DOHH2 (cell line): ENCODE measurements around the gene LNX2.

Experiments
- H3F3A ChIP-seq: fragments of 200-600 bp; sonication (generic), shearing (Covaris generic); 2 replicates; pipeline ENCODE4 v1.6.0; 2016; ENCODE audit warnings: antibody characterized with exemption, mild to moderate bottlenecking; ENCODE audit not compliant: control insufficient read depth, insufficient read depth
- H3K27ac ChIP-seq: fragments of 200-600 bp; sonication (generic); 2 replicates; pipeline ENCODE4 v1.5.1; 2014; ENCODE audit warnings: low read depth, mild to moderate bottlenecking, low read length, moderate library complexity
- H3K27me3 ChIP-seq: fragments of 200-600 bp; sonication (generic); 2 replicates; pipeline ENCODE4 v1.6.1; 2014; ENCODE audit warnings: mild to moderate bottlenecking, low read length, mixed read lengths; ENCODE audit not compliant: control insufficient read depth
- H3K36me3 ChIP-seq: fragments of 200-600 bp; sonication (generic); 2 replicates; pipeline ENCODE4 v1.6.1; 2014; ENCODE audit warnings: mild to moderate bottlenecking, low read length, moderate library complexity, mixed read lengths; ENCODE audit not compliant: control insufficient read depth
- H3K4me1 ChIP-seq: fragments of 200-600 bp; sonication (generic); 2 replicates; pipeline ENCODE4 v1.6.1; 2014; ENCODE audit warnings: mild to moderate bottlenecking, low read length, mixed read lengths; ENCODE audit not compliant: control insufficient read depth
- H3K4me2 ChIP-seq: fragments of 200-600 bp; sonication (generic); 2 replicates; pipeline ENCODE4 v1.6.0; 2014; ENCODE audit warnings: mild to moderate bottlenecking, low read length, moderate library complexity
- H3K4me3 ChIP-seq: fragments of 200-600 bp; sonication (generic); 2 replicates; pipeline ENCODE4 v1.5.1; 2014; ENCODE audit warnings: mild to moderate bottlenecking, low read length, mixed read lengths
- H3K79me2 ChIP-seq: fragments of 200-600 bp; sonication (generic); 2 replicates; pipeline ENCODE4 v1.6.1; 2014; ENCODE audit warnings: mild to moderate bottlenecking, low read length, mixed read lengths; ENCODE audit not compliant: control insufficient read depth
- H3K9me2 ChIP-seq: fragments of 200-600 bp; sonication (generic); replicated peaks from 2 replicates; pipeline ENCODE4 v1.6.1; 2014; ENCODE audit warnings: mild to moderate bottlenecking, low read length, mixed read lengths; ENCODE audit not compliant: control insufficient read depth
- H3K9me3 ChIP-seq: fragments of 200-600 bp; sonication (generic); 2 replicates; pipeline ENCODE4 v1.6.1; 2014; ENCODE audit warnings: antibody characterized with exemption, low read length, mixed read lengths; ENCODE audit not compliant: control insufficient read depth, insufficient read depth
- H4K20me1 ChIP-seq: fragments of 200-600 bp; sonication (generic); 2 replicates; pipeline ENCODE4 v1.6.0; 2014; ENCODE audit warnings: low read depth, mild to moderate bottlenecking, antibody characterized with exemption, low read length, moderate library complexity; ENCODE audit not compliant: control insufficient read depth, insufficient read depth
- EZH2phosphoT487 ChIP-seq: fragments of 200-600 bp; sonication (generic); IDR thresholded peaks from 2 replicates; pipeline ENCODE4 v1.6.1; 2017; ENCODE audit warnings: borderline replicate concordance, mild to moderate bottlenecking, antibody characterized with exemption, low read length, moderate library complexity, mixed read lengths
- TF ChIP-seq, protein P1 (sequence below): fragments of 200-600 bp; sonication (generic); IDR thresholded peaks from one replicate; pipeline ENCODE4 v1.5.1; 2014; ENCODE audit warnings: antibody characterized with exemption, mild to moderate bottlenecking, low read depth, low read length; ENCODE audit not compliant: poor library complexity, severe bottlenecking

LNX2 gene

DNA sequence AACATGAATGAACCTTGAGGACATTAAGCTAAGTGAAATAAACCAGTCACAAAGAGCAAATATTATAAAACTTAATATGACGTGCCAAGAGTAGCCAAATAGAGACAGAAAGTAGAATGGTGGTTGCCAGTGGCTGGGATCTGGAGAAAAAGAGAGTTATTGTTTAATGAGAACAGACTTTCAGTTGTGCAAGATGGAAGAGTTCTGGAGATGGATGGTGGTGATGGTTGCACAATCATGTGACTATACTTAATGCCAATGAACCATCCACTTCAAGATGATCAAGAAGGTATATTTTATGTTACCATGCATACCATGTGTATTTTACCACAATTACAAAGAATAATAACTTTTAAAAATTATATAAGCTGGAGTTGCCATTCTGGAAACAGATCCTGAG lies 104.2 kb downstream of the LNX2 start:
- no peak for TF ChIP-seq EZH2phosphoT487
- TF ChIP-seq, protein P1, sequence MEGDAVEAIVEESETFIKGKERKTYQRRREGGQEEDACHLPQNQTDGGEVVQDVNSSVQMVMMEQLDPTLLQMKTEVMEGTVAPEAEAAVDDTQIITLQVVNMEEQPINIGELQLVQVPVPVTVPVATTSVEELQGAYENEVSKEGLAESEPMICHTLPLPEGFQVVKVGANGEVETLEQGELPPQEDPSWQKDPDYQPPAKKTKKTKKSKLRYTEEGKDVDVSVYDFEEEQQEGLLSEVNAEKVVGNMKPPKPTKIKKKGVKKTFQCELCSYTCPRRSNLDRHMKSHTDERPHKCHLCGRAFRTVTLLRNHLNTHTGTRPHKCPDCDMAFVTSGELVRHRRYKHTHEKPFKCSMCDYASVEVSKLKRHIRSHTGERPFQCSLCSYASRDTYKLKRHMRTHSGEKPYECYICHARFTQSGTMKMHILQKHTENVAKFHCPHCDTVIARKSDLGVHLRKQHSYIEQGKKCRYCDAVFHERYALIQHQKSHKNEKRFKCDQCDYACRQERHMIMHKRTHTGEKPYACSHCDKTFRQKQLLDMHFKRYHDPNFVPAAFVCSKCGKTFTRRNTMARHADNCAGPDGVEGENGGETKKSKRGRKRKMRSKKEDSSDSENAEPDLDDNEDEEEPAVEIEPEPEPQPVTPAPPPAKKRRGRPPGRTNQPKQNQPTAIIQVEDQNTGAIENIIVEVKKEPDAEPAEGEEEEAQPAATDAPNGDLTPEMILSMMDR: no peak
- no peaks in the 10 kb centered on the region for H3K9me2 ChIP-seq
- H3K4me2 ChIP-seq: no peak overlapping the region
- no peaks in the 10 kb centered on the region for H3K79me2 ChIP-seq
- no peaks in the 10 kb centered on the region for H3K36me3 ChIP-seq
- H3K9me3 ChIP-seq: no peaks in the 10 kb centered on the region
- H3K27me3 ChIP-seq: peaks cover 10% of the 10 kb centered on the region
- H3K4me1 ChIP-seq: no peaks in the 10 kb centered on the region
- H4K20me1 ChIP-seq: no peaks in the 10 kb centered on the region
- no peaks in the 10 kb centered on the region for H3F3A ChIP-seq
- H3K27ac ChIP-seq: no peak overlapping the region
- no peak overlapping the region for H3K4me3 ChIP-seq

DNA sequence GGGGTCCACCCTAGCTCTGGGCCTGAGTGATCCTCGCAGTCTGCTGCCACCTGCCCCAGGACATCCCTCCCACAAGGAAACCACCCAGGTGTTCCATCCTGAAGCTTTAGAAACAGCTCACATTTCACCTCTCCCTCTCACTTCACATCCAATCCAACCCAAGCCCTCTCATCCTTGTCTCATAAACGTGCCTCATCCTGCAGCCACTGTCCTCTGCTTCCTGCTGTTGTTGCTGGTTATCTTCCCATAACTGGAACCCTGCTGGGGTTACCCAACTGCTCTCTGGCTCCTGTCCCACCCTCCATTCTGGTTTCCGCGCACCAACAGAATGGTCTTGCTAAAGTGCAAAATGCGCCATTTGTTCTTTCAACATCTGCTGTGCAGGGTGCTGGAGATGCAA lies 110.2 kb downstream of the LNX2 start:
- no peaks in the 10 kb centered on the region for H4K20me1 ChIP-seq
- H3K4me2 ChIP-seq: no peak overlapping the region
- H3K27me3 ChIP-seq: peaks cover 10% of the 10 kb centered on the region
- no peaks in the 10 kb centered on the region for H3K79me2 ChIP-seq
- H3K9me2 ChIP-seq: no peaks in the 10 kb centered on the region
- H3F3A ChIP-seq: no peaks in the 10 kb centered on the region
- H3K4me1 ChIP-seq: no peaks in the 10 kb centered on the region
- no peak overlapping the region for H3K4me3 ChIP-seq
- H3K9me3 ChIP-seq: no peaks in the 10 kb centered on the region
- no peaks in the 10 kb centered on the region for H3K36me3 ChIP-seq
- no peak overlapping the region for H3K27ac ChIP-seq
- TF ChIP-seq EZH2phosphoT487: no peak
- TF ChIP-seq, protein P1: no peak

DNA sequence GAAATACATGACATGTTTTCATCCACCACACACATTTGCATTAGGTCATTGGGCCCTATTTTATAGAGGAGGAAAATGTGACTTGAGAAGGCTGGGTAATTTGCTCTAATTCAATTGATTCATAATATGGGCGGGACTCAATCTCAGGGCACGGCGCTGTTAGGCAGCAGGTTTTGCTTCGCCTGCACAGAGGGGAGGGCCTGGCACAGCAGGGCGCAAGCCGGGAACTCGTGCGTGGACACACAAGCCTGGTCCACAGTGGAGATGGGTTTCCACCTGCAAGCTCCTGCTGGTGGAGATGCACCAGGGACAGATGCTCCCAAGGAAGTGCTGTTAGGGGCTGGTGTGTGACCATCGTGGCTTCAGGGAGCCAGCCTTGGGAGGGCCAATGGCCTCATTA lies 111.5 kb downstream of the LNX2 start:
- Histone ChIP-seq H3K9me3 (no peaks in the 10 kb centered on the region), H4K20me1 (no peaks in the 10 kb centered on the region), H3K36me3 (no peaks in the 10 kb centered on the region), H3F3A (no peaks in the 10 kb centered on the region), H3K4me1 (no peaks in the 10 kb centered on the region), H3K9me2 (no peaks in the 10 kb centered on the region), H3K4me2 (no peak overlapping the region), H3K4me3 (no peak overlapping the region), H3K27me3 (peaks cover 15% of the 10 kb centered on the region), H3K79me2 (no peaks in the 10 kb centered on the region), H3K27ac (no peak overlapping the region)
- TF ChIP-seq, protein P1: no peak
- no peak for TF ChIP-seq EZH2phosphoT487

DNA sequence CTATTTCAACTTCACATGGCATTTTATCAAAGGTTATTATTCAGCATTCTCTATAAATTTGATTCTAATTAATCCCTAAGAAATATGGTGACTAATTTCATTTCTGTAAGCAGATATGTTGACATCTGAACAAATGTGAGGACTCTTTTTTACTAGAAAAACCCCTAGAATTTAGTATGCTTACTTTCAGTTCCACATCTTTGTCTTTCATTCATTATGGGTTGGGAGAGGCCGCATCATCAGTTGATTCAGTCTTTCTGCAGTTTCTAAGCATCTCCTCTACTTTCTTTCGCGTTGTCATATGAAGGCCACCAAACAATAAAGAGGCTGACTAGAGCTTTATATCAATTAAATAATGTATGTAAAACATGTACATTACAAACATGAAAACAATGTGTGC lies 114.5 kb downstream of the LNX2 start:
- H3K9me3 ChIP-seq: no peaks in the 10 kb centered on the region
- peaks cover 19% of the 10 kb centered on the region for H3K27me3 ChIP-seq
- no peaks in the 10 kb centered on the region for H3F3A ChIP-seq
- H3K27ac ChIP-seq: no peak overlapping the region
- no peaks in the 10 kb centered on the region for H4K20me1 ChIP-seq
- H3K9me2 ChIP-seq: no peaks in the 10 kb centered on the region
- TF ChIP-seq EZH2phosphoT487: no peak
- TF ChIP-seq, protein P1: no peak
- no peak overlapping the region for H3K4me3 ChIP-seq
- no peak overlapping the region for H3K4me2 ChIP-seq
- no peaks in the 10 kb centered on the region for H3K36me3 ChIP-seq
- H3K79me2 ChIP-seq: no peaks in the 10 kb centered on the region
- no peaks in the 10 kb centered on the region for H3K4me1 ChIP-seq
